Hepatocyte (in vitro differentiated cells): ENCODE measurements around the gene RICTOR.

Source experiments
- EZH2phosphoT487 ChIP-seq: fragments of 200-600 bp; sonication (generic); IDR thresholded peaks from one replicate; pipeline ENCODE4 v1.6.1; 2018; ENCODE audit warnings: antibody characterized with exemption, mild to moderate bottlenecking, low read depth, moderate library complexity; ENCODE audit not compliant: unreplicated experiment, severe bottlenecking
- TF ChIP-seq, protein P1 (sequence below): fragments of 200-600 bp; sonication (generic); IDR thresholded peaks from 2 replicates; pipeline ENCODE4 v1.5.1; 2016; ENCODE audit warnings: antibody characterized with exemption, mild to moderate bottlenecking; ENCODE audit not compliant: poor library complexity

GRCh38 chr5:38999037-38999436 lies 75.2 kb downstream of the RICTOR start:
- TF ChIP-seq, protein P1, sequence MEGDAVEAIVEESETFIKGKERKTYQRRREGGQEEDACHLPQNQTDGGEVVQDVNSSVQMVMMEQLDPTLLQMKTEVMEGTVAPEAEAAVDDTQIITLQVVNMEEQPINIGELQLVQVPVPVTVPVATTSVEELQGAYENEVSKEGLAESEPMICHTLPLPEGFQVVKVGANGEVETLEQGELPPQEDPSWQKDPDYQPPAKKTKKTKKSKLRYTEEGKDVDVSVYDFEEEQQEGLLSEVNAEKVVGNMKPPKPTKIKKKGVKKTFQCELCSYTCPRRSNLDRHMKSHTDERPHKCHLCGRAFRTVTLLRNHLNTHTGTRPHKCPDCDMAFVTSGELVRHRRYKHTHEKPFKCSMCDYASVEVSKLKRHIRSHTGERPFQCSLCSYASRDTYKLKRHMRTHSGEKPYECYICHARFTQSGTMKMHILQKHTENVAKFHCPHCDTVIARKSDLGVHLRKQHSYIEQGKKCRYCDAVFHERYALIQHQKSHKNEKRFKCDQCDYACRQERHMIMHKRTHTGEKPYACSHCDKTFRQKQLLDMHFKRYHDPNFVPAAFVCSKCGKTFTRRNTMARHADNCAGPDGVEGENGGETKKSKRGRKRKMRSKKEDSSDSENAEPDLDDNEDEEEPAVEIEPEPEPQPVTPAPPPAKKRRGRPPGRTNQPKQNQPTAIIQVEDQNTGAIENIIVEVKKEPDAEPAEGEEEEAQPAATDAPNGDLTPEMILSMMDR, result no peak
- TF ChIP-seq EZH2phosphoT487, result no peak
